ENCODE data around the gene DIPK1A.

The DIPK1A gene

GRCh38 chr1:92968138-92969032 is 7.1 kb upstream of the DIPK1A start (continued):
- no peak for TF ChIP-seq ZNF362 (tag by site-specific recombination; IDR thresholded peaks at IDR 0.05)
- peak; percentile 38 for TF ChIP-seq ZNF654 (tag by site-specific recombination; IDR thresholded peaks at IDR 0.05; ENCODE audit: low read depth)
- TF ChIP-seq ZFP41 (tag by site-specific recombination; IDR thresholded peaks at IDR 0.05; ENCODE audit: borderline replicate concordance): no peak
- TF ChIP-seq ZNF660 (tag by site-specific recombination; IDR thresholded peaks at IDR 0.05): 0 out of 2 replicates have a peak, but pooled peaks have one; percentile 21
- no peak for TF ChIP-seq INSM2 (tag by site-specific recombination; IDR thresholded peaks at IDR 0.05)
- TF ChIP-seq ZBTB26 (tag by site-specific recombination; optimal IDR thresholded peaks at IDR 0.05): no peak
- no peak for TF ChIP-seq ZNF239 (tag by site-specific recombination; IDR thresholded peaks at IDR 0.05)

GRCh38 chr1:92964998-92965397 is 3.7 kb upstream of the DIPK1A start:
- H3K9me3 ChIP-seq (ENCODE audit: control insufficient read depth, insufficient read depth, low read depth, low read length): no peaks in the 10 kb centered on the region
- peaks cover 8% of the 10 kb centered on the region for H3K4me1 ChIP-seq (ENCODE audit: control insufficient read depth, insufficient read depth, low read length)
- ChIA-PET POLR2A (no interaction called here), CTCF (interaction anchor here (1.0 to 2.5 kb wide), 2 partner anchors 11 to 29 kb away, joined by 3 to 11 read pairs; no protein-coding TSS in a partner anchor)
- no peak overlapping the region for H3K4me3 ChIP-seq (ENCODE audit: low read depth, low read length)
- no peaks in the 10 kb centered on the region for H3K36me3 ChIP-seq (ENCODE audit: control insufficient read depth in 2 of 2, insufficient read depth in 1 of 2, low read length in 2 of 2)
- no peak for TF ChIP-seq ZNF670 (tag by site-specific recombination; IDR thresholded peaks at IDR 0.05; ENCODE audit: low read depth)
- TF ChIP-seq ZSCAN18 (tag by site-specific recombination; IDR thresholded peaks at IDR 0.05): no peak
- no peak for TF ChIP-seq MZF1 (tag by site-specific recombination; IDR thresholded peaks at IDR 0.05; ENCODE audit: borderline replicate concordance)
- TF ChIP-seq GLI4 (tag by site-specific recombination; IDR thresholded peaks at IDR 0.05): no peak
- TF ChIP-seq ZNF529 (tag by site-specific recombination; IDR thresholded peaks at IDR 0.05; ENCODE audit: insufficient replicate concordance): no peak
- H3K27ac ChIP-seq (ENCODE audit: extremely low read depth, low read depth, low read length): no peak overlapping the region

- no peak overlapping the region for H3K4me3 ChIP-seq (ENCODE audit: low read depth, low read length)
- no peak for TF ChIP-seq ZNF785 (tag by site-specific recombination; IDR thresholded peaks at IDR 0.05)
- TF ChIP-seq ZNF114 (tag by site-specific recombination; IDR thresholded peaks at IDR 0.05): no peak
- no peak for TF ChIP-seq OVOL3 (tag by site-specific recombination; IDR thresholded peaks at IDR 0.05)
- no peaks in the 10 kb centered on the region for H3K36me3 ChIP-seq (ENCODE audit: control insufficient read depth in 2 of 2, insufficient read depth in 1 of 2, low read length in 2 of 2)
- no peak overlapping the region for H3K27ac ChIP-seq (ENCODE audit: extremely low read depth, low read depth, low read length)
- ChIA-PET CTCF (interaction anchor here (0.6 to 2.5 kb wide), 2 partner anchors 30 to 895 kb away, joined by 4 to 11 read pairs; no protein-coding TSS in a partner anchor), POLR2A (no interaction called here)
- no peaks in the 10 kb centered on the region for H3K9me3 ChIP-seq (ENCODE audit: control insufficient read depth, insufficient read depth, low read depth, low read length)
- H3K4me1 ChIP-seq (ENCODE audit: control insufficient read depth, insufficient read depth, low read length): peaks cover 8% of the 10 kb centered on the region
These were observed 3.1 kb upstream of the DIPK1A start for GRCh38 chr1:92964316-92964715.

Measured in HEK293 (cell line).